CD4-positive, alpha-beta T cell treated with Interleukin-4 for 4 hours (primary cell): Measurements from ENCODE around the gene RAMP3.

Source experiments
- DNase-seq: peaks from one replicate; pipeline ENCODE4 v3.0.0-alpha.2; 2020

Gene RAMP3

DNA sequence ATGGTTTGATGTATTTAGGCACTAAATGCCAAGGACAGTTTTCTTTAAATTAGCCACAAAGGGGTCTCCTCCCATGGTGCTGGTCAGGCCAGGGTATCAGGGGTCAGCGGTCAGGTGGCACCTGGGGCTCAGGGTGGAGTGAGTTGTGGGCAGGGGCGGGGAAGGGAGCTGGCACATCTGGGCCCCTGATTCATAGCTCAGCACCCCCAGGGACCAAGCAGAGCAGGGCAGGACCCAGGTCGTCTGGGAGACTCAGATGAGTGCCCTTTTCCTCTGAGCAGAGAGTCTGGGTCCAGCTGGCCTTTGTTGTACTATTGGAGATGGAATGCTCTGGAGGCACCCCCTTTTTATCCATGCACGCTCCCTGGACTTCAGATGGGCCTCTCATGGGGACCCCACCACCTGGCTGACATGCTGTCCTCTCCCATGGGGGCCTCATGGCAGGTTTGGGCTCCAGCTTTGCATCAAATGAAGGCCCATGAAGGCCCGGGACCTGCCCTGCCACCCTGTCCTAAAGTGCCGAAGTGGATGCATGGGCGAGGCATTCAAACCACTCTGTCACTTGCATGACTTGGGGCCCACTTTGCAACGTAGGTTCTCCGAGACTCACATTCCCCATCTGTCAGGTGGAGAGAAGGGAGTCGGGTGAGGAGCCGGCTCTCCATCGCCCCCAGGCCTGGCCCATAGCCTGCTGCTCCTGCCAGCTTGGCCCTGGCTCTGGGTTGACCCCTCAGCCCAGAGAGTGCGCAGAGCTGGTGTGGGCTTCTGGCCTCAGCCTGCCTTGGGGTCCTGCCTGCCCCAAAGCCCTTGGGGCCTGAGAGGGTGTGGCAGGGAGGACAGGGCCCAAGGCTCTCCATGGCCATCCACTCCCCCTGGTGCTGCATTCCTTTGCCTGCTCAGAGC, 66.4 kb downstream of the RAMP3 start:
- DNase-seq, result no peak

DNA sequence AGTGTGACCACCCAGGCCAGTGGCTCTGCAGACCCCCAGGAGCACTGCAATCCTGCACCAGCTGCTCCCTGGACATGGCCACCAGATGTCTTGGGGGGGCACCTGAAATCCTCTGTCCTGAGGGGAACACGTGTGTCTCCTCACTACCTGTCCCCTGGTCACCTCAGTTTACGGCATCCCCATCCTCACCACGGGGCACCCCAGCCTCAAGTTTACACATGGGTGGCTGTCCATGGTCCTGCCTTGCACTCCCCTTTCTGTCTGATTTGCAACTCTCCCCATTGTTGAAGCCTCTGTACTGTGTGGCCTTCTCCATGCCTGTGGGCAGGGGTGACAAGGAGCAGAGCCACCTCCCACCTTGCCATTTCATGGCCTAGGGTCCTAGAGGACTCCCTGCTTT, 67.2 kb downstream of the RAMP3 start:
- DNase-seq, result no peak

- no peak for DNase-seq
Observed at GRCh38 chr7:45225311-45225947, 67.8 kb downstream of the RAMP3 start.

DNA sequence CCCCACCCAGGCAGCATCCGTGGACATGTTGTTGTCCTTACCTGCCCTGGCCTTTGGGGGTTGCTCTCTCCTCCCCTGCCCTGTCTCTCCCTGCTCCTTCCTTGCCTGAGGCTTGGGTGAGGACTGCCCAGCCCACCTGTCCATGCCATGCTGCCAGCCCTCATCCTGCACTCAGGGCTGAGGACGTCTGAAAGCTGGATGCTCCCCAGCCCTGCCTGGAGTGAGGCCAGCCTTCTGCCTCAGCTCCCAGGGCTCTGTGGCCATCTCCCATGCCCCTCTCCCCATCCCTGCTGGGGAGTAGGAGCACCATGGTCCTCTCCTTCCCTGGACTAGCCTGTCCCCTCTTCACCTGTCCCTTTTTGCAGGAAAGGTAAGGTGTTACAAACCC, 68.4 kb downstream of the RAMP3 start:
- no peak for DNase-seq

DNA sequence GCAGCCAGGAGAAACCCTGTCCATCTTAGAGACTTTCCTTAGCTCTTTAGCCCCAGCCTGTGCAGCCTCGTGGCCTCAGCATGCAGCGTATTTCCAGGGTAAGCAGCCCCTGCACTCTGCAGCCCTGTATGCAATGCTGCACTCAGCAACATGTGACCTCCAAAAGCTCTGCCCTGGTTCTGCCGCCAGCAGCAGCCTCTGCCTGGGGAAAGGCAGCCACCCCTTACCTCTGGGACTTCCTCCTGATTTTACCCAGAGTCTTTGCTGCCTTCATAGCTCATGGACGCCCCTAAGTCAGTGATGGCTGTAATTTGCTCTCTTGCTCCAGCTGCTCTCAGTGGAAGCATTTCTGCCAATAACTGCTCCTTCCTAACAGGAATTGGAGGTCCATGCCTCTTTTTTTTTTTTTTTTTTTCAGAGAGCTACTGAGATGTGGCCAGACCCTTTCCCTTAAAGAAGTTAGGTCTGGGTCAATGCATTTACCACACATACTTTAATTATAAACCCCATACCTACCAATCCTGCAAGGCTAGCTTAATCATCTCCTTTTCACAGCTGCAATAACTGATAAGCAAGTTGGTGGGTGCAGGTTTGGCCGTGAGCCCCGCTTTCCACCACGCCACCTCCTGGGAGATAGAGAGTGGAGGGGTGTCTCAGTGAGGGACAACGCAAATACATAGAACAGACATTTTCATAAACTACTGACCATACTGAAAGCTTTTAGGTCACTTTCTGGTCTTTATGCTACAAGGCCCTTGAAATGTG, 71.7 kb downstream of the RAMP3 start:
- DNase-seq, result no peak

GRCh38 chr7:45230083-45230482, 72.5 kb downstream of the RAMP3 start:
- DNase-seq, result no peak

DNA sequence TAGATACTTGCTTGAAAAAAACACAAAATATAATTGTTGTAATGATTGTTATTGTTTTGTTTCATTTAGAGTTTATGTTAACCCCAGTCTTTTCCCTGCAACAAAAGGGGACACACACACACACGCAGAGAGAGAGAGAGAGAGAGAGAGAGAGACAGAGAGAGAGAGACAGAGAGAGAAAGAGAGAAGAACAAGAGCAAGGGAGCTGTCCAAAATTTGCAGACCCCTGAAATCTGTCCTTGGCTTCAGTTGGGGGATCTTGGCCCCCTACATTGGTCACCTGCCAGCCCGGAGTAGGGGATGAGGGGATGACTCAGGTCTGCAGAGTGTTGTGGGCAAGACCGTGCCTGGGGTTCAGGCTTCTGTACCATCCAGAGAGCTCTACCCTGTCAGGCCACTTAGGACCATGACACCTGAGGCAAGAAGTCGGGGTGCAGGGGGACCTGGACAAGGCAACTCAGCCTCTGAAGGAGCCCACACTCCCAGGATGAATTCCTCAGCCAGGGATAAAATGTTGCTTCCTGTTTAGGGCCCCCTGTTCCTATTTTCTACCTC, 73.1 kb downstream of the RAMP3 start:
- no peak for DNase-seq

- no peak for DNase-seq
Observed at GRCh38 chr7:45233249-45233775, 75.7 kb downstream of the RAMP3 start.
